Psoas muscle (tissue), 7 donors: ENCODE data around the gene DLK1. TPM values are rescaled to one million over a fixed set of nuclear protein-coding genes. Genes with fewer than 3 reads are reported as not detected.

Source experiments
- polyA plus RNA-seq, 3 donors: library from polyadenylated mRNA; stranded (reverse); fragments of 200-250 nt; gene quantifications; one replicate each; pipeline ENCODE4 v1.2.3, GENCODE V29; 2013
- total RNA-seq, 4 donors: library from RNA; stranded (reverse); fragmentation: NEBNext Ultra II Directional in 2 of 4; extraction: Animal tissue kit (Norgen Biotek cat#: 25700) in 2 of 4; gene quantifications; one replicate each; pipeline versions ENCODE4 v1.2.1 to v1.2.4, GENCODE V29; 2021 to 2023
- donor health status: healthy with polysubstance abuse.
- donor health status: DM: no; HTN: no; CAD: no; lungs with moderate emphysema.
- donor health status: Bipolar disorder and iron deficiency.
- donor health status: healthy.
- donor health status: DM: no; HTN: no; CAD: no.
- donor health status: DM: no; HTN: no; CAD: no.
- donor health status: DM: yes; HTN: yes; CAD: no.

Gene DLK1
- total and polyA plus RNA-seq, 7 donors: 2.6 to 39.9 (median 12.1) TPM

Other genes with a start within 250 kb of the DLK1 start
- gene BEGAIN, start 139.5 kb upstream of the DLK1 start, total RNA-seq: 1 to 10 TPM in 2 of 4 donors, under 1 TPM in 2; 0.13 to 1.0 (median 0.91) TPM
- gene BEGAIN, start 139.5 kb upstream of the DLK1 start, polyA plus RNA-seq: under 1 TPM in 2 of 3 donors, not detected in 1; 0.08 to 0.14 TPM
- 10 to 100 TPM; 21.8 to 52.6 (median 25.1) TPM for gene MEG3, start 99.2 kb downstream of the DLK1 start, total RNA-seq
- 10 to 100 TPM; 17.8 to 26.9 (median 23.3) TPM for gene MEG3, start 99.2 kb downstream of the DLK1 start, polyA plus RNA-seq
- not detected for gene RTL1, start 176.8 kb downstream of the DLK1 start, total RNA-seq
- under 1 TPM in 1 of 3 donors, not detected in 2; 0.01 TPM for gene RTL1, start 176.8 kb downstream of the DLK1 start, polyA plus RNA-seq